Measurements from ENCODE around the gene DRC1.

Gene DRC1

DNA sequence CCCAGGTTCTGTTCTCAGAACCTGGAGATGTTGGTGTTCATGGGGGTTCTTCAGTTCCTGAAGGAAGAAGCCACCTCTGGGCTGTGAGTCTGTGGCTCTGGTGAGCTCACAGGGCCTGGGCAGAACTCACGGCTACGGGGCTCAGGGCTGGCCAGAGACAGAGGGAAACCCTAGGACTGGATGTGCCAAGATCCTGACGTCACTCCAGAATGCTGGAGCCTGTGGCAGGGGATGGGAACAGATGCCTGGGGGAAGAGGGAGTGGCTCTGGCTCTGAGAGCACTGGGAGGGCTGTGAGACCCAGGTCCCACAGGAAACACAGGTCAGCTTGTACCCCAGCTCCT lies 76.2 kb downstream of the DRC1 start, which contains the start of gene OTOF:
OTOF (minus strand) TSS at position 214 of the 343 bp plus-strand sequence.
- DNase-seq (ENCODE audit: low spot score), result no peak

DNA sequence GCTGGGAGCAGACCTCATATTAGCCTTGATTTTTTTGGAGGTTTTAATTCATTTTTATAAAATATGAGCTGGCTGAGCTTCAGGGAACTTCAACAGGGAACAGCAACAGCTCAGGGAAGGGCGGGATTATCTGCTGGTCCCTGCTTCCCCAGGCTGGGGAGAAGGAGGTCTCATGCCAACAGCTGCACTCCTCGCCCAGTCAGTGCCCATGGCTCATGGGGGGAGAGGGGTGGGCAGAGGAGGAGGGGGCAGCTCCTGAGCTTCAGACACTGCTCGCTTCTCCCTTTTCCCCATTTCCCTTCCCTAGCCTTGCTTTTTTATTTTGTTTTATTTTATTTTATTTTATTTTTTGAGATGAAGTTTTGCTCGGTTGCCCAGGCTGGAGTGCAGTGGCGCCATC lies 76.6 kb downstream of the DRC1 start:
- DNase-seq (ENCODE audit: low spot score), result no peak

DNA sequence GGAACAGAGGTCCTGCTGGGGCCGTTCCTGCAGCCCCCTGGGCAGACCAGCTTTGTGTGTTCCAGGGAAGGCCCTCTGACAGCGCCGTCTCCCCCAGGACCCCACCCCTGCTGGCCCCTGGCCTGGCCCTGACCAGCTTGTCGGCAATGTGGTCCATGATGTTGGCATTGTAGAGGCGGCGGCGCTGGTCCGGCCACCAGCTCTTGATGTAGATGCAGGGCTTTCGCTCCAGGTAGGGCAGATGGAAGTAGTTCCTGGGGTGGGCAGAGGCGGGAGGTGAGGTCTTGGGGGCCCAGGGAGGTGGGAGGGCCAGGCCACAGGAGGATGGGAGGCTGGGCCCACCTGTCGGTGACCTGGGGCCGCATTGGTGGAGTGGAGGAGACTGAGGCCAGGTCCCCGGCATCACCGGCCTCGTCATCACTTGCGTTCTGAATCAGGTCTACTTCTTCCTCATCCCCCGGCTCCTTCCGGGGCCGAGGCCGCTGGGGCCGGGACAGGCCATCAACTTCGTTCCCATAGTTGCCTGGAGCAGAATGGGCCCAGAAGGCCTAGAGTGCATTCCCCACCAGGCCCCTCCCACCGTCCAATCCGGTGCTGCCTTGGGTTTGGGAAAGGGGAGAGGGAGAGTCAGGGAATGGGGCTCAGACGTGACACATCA lies 77.5 kb downstream of the DRC1 start:
- no peak for DNase-seq (ENCODE audit: low spot score)

DNA sequence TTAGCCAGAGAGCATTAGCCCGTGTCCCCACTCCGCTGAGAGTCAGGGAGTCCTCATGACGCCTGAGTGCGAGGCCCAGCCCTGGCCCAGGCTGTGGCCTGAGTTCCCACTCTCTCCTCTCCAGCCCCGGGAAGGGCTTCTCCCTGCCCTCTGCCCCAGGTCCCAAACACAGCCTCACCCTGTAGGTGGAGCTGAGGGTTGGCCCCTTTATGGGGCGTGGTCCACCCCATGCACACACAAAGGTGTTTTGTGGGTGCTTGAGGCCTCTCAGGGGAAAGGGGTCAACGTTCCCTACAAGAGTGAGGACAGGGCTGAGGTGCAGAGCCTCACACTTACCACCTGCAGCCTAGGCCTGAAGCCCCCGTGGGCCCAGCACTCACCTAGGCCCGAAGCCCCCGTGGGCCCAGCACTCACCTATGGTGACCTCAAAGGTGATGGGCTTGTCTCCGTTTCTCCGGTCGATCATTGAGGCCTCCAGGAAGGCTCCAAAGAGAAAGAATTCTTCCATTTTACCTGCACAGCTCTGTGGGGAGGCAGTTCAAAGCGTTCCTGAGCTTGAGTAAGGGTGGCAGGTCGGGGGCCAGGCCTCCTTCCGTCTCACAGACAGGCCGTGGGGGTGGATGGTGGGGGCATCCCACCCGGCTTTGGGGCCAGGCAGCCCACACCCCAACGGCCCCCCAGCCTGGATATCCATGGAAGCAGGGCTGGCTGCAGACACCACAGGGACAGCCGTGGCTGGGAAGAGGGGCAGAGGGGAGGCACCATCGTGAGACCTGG lies 78.3 kb downstream of the DRC1 start:
- DNase-seq (ENCODE audit: low spot score), result no peak

DNA sequence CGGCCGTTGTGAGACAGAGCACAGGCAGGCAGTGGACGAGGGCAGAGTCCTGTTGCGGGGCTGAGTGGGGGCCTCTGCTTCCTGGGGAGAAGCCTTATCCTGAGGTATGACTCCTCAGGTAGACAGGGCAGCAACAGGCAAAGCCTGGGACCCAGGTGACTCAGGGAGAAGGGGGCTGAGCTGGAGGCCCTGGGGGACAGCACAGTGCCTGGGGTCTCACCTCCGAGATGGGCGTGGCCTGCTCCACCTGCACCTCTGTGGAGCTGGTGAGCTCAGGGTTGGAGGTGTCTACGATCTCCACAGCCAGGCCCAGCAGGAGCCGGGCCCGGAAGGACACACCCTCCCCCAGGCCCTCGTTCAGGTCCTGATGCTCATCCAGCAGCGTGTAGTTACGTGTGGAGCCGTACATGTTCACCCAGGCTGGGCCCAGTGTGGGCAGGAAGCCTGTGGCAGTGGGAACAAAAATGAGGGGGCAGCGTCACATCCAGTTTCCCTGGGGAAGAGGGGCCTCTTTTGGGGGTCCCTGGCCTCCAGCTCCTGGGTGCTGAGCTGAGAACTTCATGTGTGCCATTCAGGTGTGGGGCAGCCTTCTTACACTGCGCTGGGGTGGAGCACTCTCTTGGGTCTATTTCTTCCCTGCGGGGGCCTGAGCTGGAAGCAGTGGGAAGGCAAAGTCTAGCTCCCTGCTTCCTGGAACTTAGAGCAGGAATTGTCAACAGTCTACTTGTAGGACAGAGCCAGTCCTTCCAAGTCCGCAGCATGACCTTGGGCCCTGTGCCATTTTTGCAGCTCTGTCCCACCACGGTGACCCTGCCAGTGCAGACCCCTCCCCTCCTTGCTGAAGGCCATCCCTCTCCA lies 79.1 kb downstream of the DRC1 start:
- DNase-seq (ENCODE audit: low spot score), result no peak

DNA sequence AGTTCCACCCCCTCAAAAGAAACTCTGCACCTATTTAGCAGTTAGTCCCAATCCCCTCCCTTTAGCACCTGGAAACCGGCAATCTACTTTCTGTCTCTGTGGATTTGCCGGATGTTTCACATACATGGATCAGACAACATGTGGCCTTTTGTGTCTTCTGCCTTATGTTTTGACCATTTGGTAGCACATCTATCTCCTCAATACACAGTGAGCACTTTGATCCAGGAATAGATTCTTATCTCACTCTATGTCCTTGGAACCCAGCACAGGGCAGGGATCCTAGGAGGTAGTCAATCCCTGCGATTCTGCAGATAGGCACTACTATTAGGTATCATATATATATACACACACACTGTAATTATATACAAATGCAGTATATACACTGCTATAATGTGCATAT lies 80.0 kb downstream of the DRC1 start:
- no peak for DNase-seq (ENCODE audit: low spot score)

DNA sequence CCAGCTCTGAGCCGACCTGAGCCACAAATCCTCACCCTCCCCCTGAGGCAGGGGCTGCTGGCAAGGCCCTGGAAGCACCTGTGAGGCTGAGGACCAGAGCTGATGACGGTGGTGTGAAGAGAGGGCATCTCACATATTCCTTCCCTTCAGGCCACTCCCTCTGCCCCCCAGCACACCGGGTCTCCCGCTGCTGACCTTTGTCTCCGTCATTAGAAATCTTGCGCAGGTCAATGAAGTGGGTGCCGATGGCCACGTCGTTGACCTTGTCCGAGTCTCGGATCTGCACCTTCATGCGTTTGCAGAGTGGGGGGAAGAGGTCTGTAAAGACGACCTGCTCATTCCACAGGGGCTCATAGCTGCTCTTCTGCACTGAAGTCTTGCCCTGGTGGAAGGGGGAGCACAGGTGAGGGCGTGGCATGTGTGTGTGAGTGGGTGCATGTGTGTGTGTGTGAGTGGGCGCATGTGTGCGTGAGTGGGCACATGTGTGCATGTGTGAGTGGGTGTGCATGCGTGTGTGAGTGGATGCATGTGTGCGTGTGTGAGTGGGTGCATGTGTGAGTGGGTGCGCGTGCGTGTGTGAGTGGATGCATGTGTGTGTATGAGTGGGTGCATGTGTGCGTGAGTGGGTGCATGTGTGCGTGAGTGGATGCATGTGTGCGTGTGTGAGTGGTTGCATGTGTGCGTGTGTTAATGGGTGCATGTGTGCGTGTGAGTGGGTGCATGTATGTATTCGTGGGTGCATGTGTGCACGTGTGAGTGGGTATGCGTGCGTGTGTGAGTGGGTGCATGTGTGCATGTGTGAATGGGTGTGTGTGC lies 80.7 kb downstream of the DRC1 start:
- no peak for DNase-seq (ENCODE audit: low spot score)

DNA sequence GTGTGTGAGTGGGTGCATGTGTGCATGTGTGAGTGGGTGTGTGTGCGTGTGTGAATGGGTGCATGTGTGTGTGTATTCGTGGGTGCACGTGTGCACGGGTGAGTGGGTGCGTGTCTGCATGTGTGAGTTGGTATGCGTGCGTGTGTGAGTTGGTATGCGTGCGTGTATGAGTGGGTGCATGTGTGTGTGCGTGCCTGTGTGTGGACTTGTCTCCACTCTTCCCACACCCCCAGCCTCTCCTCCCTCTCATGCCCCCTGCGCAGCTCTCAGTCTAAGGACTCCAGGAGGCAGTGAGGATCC lies 81.3 kb downstream of the DRC1 start:
- DNase-seq (ENCODE audit: low spot score), result no peak

DNA sequence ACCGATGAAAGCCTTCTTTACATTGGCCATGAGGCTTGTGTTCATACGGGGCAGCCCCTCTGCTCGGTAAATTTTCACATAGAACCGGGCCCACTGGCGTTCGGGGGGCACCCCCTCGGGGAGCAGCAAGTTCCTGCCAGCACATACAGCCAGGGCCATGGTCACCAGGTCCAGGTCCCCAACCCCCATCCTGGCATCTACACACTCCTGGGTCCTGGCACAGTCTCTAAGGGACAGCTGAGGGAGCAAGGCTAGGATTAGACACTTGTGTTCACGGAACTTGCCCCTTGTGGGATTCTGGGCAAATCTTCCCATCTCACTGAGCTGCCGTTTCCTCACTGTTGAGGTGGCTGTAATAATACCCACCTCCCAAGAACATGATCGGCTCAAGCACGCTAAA lies 81.8 kb downstream of the DRC1 start:
- DNase-seq (ENCODE audit: low spot score), result no peak

DNA sequence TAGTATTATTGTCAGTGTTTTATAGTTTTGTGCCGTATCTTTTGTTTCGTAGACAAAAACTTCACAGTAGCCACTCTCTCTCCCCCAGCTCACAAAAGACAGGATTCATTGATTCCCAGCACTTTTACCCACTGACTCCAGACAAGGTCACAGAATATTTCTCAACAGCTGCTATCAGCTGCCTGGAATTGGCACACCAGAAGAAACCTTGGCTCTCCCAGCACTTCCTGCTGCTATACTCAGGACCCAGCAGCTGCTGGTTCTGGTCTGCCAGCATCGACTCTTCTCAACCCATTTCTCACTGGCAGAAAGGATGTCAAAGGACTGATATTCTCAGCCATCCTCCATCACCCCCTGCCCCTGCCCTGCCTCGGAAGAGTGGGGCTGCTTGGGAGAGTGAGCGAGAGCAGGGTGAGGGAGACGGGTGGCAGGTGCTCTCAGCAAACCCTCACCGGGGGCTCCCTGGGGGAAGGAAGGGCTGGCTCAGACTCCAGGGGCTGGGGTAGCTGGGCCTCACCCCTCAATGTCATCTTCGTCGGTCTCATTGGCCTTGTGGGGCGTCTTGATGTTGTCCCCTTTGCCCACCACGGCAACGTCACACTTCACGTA lies 82.3 kb downstream of the DRC1 start:
- no peak for DNase-seq (ENCODE audit: low spot score)

DNA sequence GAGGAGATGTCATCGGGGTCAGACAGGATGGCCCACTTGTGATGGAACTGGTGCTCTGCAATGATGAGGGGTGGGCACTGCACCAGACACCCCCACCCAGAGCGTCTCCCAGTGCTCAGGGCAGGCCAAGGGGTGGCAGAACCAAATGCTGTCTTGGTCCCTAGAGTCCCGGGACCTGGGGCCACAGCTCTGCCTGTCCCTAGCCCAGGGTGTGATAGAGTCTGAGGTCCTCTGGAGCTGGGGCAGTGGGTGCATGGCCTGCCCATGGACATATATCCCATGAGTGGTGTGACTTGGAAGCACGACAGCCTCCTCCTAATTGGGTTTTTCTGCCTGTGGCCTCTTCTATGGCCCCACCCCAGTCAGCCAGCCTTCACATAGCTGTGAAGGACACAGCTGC lies 82.9 kb downstream of the DRC1 start:
- no peak for DNase-seq (ENCODE audit: low spot score)

DNA sequence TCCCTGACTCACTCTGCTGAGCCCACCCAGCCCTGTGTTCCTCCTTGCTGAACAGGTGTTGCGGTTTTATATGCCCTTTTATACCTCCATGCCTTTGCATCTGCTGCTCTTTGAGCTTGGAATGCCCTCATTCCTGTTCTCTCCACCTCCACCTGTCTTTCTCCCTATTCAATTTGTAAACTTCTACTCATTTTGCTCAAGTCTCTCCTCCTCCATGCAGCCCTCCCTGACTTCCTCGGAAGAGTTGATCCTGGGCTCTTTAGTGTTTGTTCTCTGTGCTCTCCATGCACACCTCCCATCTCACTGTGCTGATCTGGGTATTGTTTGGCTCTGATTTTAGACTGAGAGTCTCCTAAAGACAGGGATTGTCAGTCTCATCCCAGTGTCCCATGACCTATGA lies 83.4 kb downstream of the DRC1 start:
- no peak for DNase-seq (ENCODE audit: low spot score)

DNA sequence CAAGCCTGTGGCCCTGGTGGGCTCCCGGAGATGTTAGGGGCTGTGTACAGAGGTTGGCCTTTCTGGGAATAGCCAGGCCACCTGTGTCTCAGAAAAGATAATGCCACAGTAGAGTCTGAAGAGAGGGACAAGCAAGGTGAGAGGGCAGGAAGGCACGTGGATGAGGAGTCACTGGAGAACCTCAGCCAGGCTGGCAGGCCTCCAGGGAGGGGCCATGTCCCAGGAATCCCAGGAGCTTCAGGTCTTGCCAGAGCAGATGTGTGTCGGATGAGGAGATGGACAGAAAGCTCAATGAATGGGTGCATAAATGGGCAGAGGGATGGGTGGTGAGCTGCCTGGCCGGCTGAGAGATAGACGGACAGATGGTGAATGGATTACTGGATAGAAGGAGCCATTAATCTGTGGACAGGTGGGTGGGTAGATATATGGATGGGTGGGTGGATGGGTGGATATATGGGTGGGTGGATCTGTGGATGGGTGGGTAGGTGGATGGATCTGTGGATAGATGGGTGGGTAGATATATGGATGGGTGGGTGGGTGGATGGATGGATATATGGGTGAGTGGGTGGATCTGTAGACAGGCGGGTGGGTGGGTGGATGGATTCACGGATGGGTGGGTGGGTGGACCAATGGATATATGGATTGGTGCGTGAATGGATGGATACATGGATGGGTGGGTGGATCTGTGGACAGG lies 84.2 kb downstream of the DRC1 start:
- DNase-seq (ENCODE audit: low spot score), result no peak

DNA sequence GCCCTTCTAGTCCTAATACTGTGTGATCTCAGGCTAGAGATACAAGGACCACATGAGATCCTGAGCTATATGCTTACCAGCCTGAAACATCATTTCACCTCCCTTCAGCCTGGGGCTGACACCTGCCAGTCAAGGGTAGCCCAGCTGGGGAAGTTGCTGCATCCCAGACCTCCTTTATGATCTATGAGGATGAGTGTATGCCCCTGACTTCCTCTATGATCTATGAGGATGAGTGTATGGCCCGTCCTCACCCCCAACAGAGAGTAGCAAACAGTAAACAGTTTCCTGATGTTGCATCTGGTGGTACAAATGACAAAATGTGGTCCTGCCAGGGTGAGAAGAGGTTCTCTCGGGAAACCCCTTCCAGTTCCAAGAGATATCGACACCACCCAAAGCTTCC lies 85.1 kb downstream of the DRC1 start:
- DNase-seq (ENCODE audit: low spot score), result no peak

DNA sequence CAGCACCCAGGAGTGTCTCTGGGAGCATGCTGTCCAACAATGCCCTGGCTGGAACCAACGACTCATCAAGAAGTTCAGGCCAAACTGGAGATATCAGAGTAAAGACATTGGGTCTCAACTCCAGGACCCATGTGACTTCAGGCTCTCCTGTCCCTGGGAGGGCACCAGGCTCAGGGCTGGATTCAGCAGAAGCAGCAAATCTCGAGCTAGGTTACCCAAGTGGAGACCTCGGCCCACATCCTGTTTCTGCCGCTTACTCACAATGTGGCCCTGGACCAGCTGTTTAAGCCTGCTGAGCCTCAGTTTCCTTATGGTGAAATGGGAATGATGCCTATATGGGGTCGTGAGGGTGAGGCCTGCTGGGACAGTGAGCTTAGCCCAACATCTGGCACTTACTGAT lies 85.5 kb downstream of the DRC1 start:
- no peak for DNase-seq (ENCODE audit: low spot score)

DNA sequence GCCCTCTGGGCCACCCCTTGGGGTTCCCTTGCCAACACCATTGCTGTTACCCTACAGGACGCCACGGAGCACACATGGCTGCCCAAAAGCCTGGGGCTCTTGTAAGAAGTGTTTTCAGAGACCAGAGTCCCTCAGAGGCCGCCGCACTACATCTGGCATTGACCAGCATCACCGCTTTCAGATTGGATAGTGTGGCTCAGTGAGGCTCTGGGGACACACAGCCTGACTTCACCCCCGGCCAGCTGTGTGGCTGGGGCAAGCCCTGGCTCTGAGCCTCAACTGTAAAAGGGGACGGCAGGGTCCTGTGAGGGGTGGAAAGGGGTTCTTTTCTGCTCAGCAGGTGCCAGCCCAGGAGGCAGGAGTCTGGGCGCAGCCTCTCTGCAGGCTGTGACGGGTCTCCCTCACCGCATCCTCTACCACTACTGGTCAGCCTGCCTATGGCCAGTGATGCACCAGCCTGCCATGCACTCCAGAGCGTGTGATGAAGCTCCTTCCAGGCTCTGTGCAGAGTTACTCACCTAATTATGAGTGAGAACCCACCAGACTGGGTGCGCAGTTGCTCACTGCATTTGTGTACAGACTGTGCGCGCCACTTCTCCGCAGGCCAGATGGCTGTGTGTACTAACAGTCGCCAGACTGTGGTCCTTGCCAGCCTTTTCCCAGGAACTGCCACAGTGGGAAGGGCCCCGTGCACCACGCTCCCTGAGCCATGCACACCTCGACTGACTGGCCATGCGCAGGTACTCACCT lies 86.9 kb downstream of the DRC1 start:
- no peak for DNase-seq (ENCODE audit: low spot score)

DNA sequence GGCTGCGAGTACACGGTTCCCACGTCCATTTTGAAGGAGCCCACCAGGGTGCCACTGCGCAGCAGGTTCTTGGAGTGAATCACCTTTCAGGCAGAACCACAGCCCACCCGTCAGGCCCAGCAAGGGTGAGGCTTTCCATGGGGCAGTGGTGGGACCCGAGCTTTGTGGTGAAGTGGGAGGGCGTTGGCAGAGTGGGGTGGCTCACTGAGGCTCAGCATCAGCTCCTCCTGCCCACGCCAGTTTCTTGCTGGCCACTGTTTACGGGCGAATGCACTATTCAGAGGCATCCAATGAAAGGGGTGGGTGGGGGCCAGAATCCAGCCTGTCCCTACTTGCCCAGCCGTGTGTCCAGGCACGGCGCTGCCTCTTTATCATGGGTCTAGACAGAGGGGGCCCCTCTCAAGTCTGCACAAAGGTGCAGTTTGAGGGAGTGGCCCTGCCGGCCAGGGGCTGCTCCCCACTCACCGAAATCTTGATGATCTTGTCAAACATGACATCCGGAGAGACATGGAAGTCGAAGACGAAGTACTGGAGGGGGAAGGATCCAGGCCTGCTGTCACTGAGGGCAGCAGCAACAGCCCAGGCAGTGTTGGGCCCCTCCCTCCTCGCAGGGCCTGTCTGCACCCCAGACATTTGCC lies 87.6 kb downstream of the DRC1 start:
- DNase-seq (ENCODE audit: low spot score), result no peak

DNA sequence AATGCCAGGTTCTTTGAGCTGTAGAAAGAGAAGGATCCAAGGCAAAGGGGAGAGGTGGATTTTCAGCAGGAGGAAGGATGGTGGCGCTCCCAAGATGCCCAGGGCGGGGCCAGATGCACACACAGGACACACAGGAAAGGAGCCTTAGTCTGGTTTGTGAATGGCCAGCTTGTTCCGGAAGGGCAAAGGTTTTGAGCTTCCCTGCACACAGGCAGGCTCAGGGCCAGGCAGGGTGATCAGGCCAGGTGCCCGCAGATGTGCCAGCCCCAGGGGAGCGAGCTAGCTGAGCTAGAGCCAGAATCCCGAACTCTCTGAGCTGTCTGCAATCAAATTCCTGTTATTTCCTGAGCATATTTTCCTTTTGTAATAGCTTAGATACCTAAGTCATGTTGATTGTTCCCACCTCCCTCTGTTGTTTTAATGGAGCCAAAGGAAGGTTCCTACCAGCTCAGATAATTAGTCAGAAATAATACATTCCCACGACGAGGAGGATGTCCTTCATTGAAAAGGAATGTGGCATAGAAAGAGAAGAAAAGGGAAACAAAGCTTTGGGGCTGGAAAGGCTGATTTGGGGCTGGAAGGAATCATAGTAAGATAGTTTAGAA lies 89.9 kb downstream of the DRC1 start:
- no peak for DNase-seq (ENCODE audit: low spot score)

DNA sequence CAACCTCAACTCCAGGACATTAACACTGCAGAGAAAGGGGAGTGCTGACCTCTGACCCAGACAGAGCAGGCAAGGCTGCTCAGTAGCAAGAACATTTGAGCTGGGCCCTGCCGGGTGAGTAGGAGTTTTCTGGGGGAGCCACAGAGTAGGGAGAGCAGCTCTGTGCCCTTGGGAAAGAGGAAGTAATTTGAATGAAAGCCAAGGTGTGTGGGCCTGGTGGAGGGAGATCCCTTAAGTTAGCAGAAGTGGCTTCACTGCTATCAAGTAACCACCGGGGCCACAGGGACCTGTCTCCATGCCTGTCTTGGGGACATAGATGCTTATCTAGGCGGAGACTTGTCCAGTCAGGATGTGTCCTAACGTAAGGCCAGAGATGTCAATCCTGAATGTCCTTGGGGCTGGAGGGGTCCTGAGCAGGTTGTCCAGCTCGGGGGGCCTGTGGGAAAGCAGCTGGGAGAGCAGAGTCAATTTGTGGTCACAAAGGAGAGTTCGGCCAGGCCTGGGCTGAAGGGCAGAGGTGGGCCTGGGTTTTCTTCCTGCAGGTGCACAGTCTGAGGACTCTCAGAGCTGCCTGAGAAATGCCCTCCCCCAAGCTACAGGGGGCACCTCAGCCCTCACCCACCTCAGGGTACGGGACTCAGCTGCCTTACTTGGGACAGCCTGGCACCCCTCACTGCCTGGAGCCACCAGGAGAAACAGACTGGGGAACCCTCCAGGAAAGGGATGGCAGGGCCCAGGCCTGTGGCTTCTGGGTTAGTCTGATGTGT lies 91.2 kb downstream of the DRC1 start:
- DNase-seq (ENCODE audit: low spot score), result no peak
